HepG2 (cell line): ENCODE measurements around the gene MYO10. TPM values are rescaled to one million over a fixed set of nuclear protein-coding genes. Genes with fewer than 3 reads are reported as not detected.

Source experiments
- ATAC-seq: fragments of 200-7000 bp; cut with Tn5 transposase; 3 replicates; pipeline ENCODE4 v1.9.1; 2020; ENCODE audit warnings: mild to moderate bottlenecking, moderate library complexity
- BruUV-seq: library from RNA; stranded (reverse); fragments of 400-500 nt; replicated peaks from 2 replicates; lab custom pipeline; 2021; lab: Mats Ljungman, UMichigan
- CTCF ChIA-PET: fragments of 300-600 bp; formaldehyde crosslinking; extraction: SDS; loops from one replicate; lab custom pipeline; 2021; ENCODE audit warnings: low total read pairs, inconsistent platforms, low intra/inter-chr PET ratio; lab: Yijun Ruan, JAX
- POLR2A ChIA-PET: fragments of 350-600 bp; sonication (Branson Sonifier 250); formaldehyde crosslinking; loops from one replicate; lab custom pipeline; 2020; ENCODE audit warnings: antibody characterized with exemption, inconsistent platforms; lab: Yijun Ruan, JAX
- DNase-seq: peaks from one replicate; pipeline ENCODE4 v3.0.0-alpha.2; 2015; ENCODE audit warnings: low spot score
- FAIRE-seq: peaks from 3 replicates; lab custom pipeline; 2011; peaks lifted over from hg19 to GRCh38; lab: Jason Lieb, UNC
- H2AFZ ChIP-seq: one replicate; pipeline ENCODE4 v1.6.1; 2011; ENCODE audit warnings: low read length, inconsistent platforms
- H3K27ac ChIP-seq: fragments of 300-600 bp; 3 replicates; pipeline ENCODE4 v1.8.0; 2011; ENCODE audit warnings: mixed run types, mild to moderate bottlenecking, mixed read lengths, low read length, inconsistent platforms; ENCODE audit not compliant: insufficient read depth; ENCODE audit errors: extremely low read length
- H3K27me3 ChIP-seq, 2 experiments: fragments of 200-600 bp in 1 of 2; 2 replicates in 1 of 2; 3 replicates in 1 of 2; pipeline versions ENCODE4 v1.6.0 to v1.8.0; 2011; ENCODE audit warnings: low read length in 2 of 2, mild to moderate bottlenecking in 2 of 2, moderate library complexity in 2 of 2, inconsistent platforms in 1 of 2; ENCODE audit not compliant: insufficient read depth in 2 of 2, control insufficient read depth in 1 of 2
- H3K36me3 ChIP-seq, 2 experiments: fragments of 200-600 bp in 1 of 2; replicated peaks in 1 of 2; 2 replicates in 1 of 2; 3 replicates in 1 of 2; pipeline versions ENCODE4 v1.5.1 to v1.8.0; 2011; ENCODE audit warnings: low read length in 2 of 2, inconsistent platforms in 1 of 2; ENCODE audit not compliant: insufficient read depth in 2 of 2, control insufficient read depth in 1 of 2
- H3K4me1 ChIP-seq: 2 replicates; pipeline ENCODE4 v1.5.1; 2012; ENCODE audit warnings: low read length, inconsistent platforms; ENCODE audit not compliant: insufficient read depth
- H3K4me2 ChIP-seq: 2 replicates; pipeline ENCODE4 v1.6.0; 2011; ENCODE audit warnings: low read depth, low read length, inconsistent platforms
- H3K4me3 ChIP-seq, 3 experiments: fragments of 200-600 bp in 1 of 3; sonication (generic), shearing (Covaris generic) in 1 of 3; replicated peaks in 1 of 3; 2 replicates each; pipeline ENCODE4 v1.5.1; 2011 to 2016; ENCODE audit warnings: low read length in 3 of 3, inconsistent platforms in 2 of 3, low read depth in 2 of 3, mild to moderate bottlenecking in 2 of 3, control low read depth in 1 of 3, mixed read lengths in 1 of 3; ENCODE audit not compliant: insufficient read depth in 1 of 3
- H3K79me2 ChIP-seq: one replicate; pipeline ENCODE4 v1.6.1; 2011; ENCODE audit warnings: low read length, inconsistent platforms; ENCODE audit not compliant: insufficient read depth
- H3K9ac ChIP-seq: 2 replicates; pipeline ENCODE4 v1.6.0; 2011; ENCODE audit warnings: mild to moderate bottlenecking, low read depth, low read length, inconsistent platforms; ENCODE audit not compliant: insufficient read depth
- H3K9me3 ChIP-seq: 2 replicates; pipeline ENCODE4 v1.5.1; 2012; ENCODE audit warnings: mild to moderate bottlenecking, low read length
- H4K20me1 ChIP-seq: 2 replicates; pipeline ENCODE4 v1.6.0; 2011; ENCODE audit warnings: inconsistent platforms, mild to moderate bottlenecking, low read length, moderate library complexity; ENCODE audit not compliant: insufficient read depth
- CERS6 ChIP-seq: sonication (generic); formaldehyde crosslinking; IDR thresholded peaks from 2 replicates; pipeline ENCODE4 v1.5.0; 2020; ENCODE audit warnings: missing genetic modification reagents
- HNRNPUL1 ChIP-seq: fragments of 200-400 bp; formaldehyde crosslinking; IDR thresholded peaks from 2 replicates; pipeline ENCODE4 v1.6.1; 2017; ENCODE audit warnings: low read depth, mild to moderate bottlenecking, low read length, moderate library complexity
- KMT2B ChIP-seq: IDR thresholded peaks from 2 replicates; pipeline ENCODE4 v1.6.1; 2016; ENCODE audit warnings: missing genetic modification reagents, missing compliant biosample characterization
- LBX2 ChIP-seq: sonication (generic); formaldehyde crosslinking; IDR thresholded peaks from 2 replicates; pipeline ENCODE4 v1.5.0; 2020; ENCODE audit warnings: missing genetic modification reagents, mild to moderate bottlenecking, borderline replicate concordance
- NFKB2 ChIP-seq: sonication (generic); formaldehyde crosslinking; IDR thresholded peaks from 2 replicates; pipeline ENCODE4 v1.4.0; 2020; ENCODE audit warnings: missing genetic modification reagents, borderline replicate concordance
- PHF20 ChIP-seq: sonication (generic); formaldehyde crosslinking; IDR thresholded peaks from 2 replicates; pipeline ENCODE4 v1.5.0; 2020; ENCODE audit warnings: mild to moderate bottlenecking, missing genetic modification reagents
- SP1 ChIP-seq, 2 experiments: fragments of 450-650 bp in 1 of 2; sonication (generic) in 1 of 2; formaldehyde crosslinking in 1 of 2; IDR thresholded peaks; 2 replicates each; pipeline versions ENCODE4 v1.4.0 to v1.6.1; 2016 to 2020; ENCODE audit warnings: missing genetic modification reagents in 1 of 2
- ZFP90 ChIP-seq: sonication (generic); formaldehyde crosslinking; IDR thresholded peaks from 2 replicates; pipeline ENCODE4 v1.8.0; 2022; ENCODE audit warnings: missing genetic modification reagents, mild to moderate bottlenecking, inconsistent platforms, borderline replicate concordance
- ZNF280D ChIP-seq: sonication (generic); formaldehyde crosslinking; IDR thresholded peaks from 2 replicates; pipeline ENCODE4 v1.5.1; 2020; ENCODE audit warnings: mild to moderate bottlenecking, missing genetic modification reagents
- ZNF33A ChIP-seq: sonication (generic); formaldehyde crosslinking; IDR thresholded peaks from 2 replicates; pipeline ENCODE4 v1.5.1; 2020; ENCODE audit warnings: missing genetic modification reagents, mild to moderate bottlenecking, moderate library complexity, borderline replicate concordance
- ZNF367 ChIP-seq: sonication (generic); formaldehyde crosslinking; IDR thresholded peaks from 2 replicates; pipeline ENCODE4 v1.4.0; 2020; ENCODE audit warnings: missing genetic modification reagents, borderline replicate concordance
- ZNF740 ChIP-seq: sonication (generic); formaldehyde crosslinking; IDR thresholded peaks from 2 replicates; pipeline ENCODE4 v1.4.0; 2020; ENCODE audit warnings: missing genetic modification reagents
- ZNF777 ChIP-seq: sonication (generic); formaldehyde crosslinking; IDR thresholded peaks from 2 replicates; pipeline ENCODE4 v1.4.0; 2020; ENCODE audit warnings: missing genetic modification reagents
- ZNF790 ChIP-seq: sonication (generic); formaldehyde crosslinking; IDR thresholded peaks from 2 replicates; pipeline ENCODE4 v1.8.0; 2022; ENCODE audit warnings: missing genetic modification reagents, mild to moderate bottlenecking, borderline replicate concordance
- ZSCAN21 ChIP-seq: sonication (generic); formaldehyde crosslinking; IDR thresholded peaks from 2 replicates; pipeline ENCODE4 v1.8.0; 2022; ENCODE audit warnings: mild to moderate bottlenecking, missing genetic modification reagents, moderate library complexity, borderline replicate concordance
- WGBS: methylation state at CpG from one replicate; pipeline ENCODE4 v1.1.6; 2017; ENCODE audit warnings: low lambda C conversion rate; 5-methylcytosine and 5-hydroxymethylcytosine counted together
- in situ Hi-C: cut with HindIII; loops from 2 replicates; pipeline ENCODE4 v1.10.0; 2017; ENCODE audit warnings: low pct_unique_long_range_greater_than_20kb; ENCODE audit not compliant: extremely low pct_ligation_motif_present
- intact Hi-C: fragments of 100-400 bp; cut with micrococcal nuclease; formaldehyde crosslinking; loops from one replicate; pipeline ENCODE4 v1.10.0; 2022; ENCODE audit not compliant: unreplicated experiment
- polyA plus RNA-seq, 8 experiments: library from polyadenylated mRNA; depleted of rRNA in 3 of 8; stranded (reverse) in 7 of 8; unstranded in 1 of 8; fragments of >200 nt; fragmentation: Illumina TruSeq in 4 of 8; extraction: Trizol in 4 of 8; gene quantifications; 2 replicates each; pipeline versions ENCODE4 v1.2.1 to v1.2.3, GENCODE V29; 2011 to 2016; ENCODE audit warnings: low read depth in 4 of 8, missing spikeins in 1 of 8, mixed read lengths in 1 of 8; ENCODE audit not compliant: insufficient read depth in 1 of 8
- total RNA-seq, 5 experiments: library from RNA; depleted of rRNA; stranded (reverse); fragments of >200 nt; fragmentation: Illumina TruSeq; extraction: Trizol; gene quantifications; 2 replicates each; pipeline ENCODE4 v1.2.3, GENCODE V29; 2016; ENCODE audit warnings: low read depth in 1 of 5

The MYO10 gene
- total and polyA plus RNA-seq, 2 of the 13 experiments (the other 11 are each of a cell fraction or from before 2014, with no cell fraction given), result 4.5 to 14.0 TPM

GRCh38 chr5:16687898-16688297 is 248.2 kb downstream of the MYO10 start:
- Histone ChIP-seq H3K9me3 (no peaks in the 10 kb centered on the region), H3K27ac (no peak overlapping the region), H3K79me2 (no peaks in the 10 kb centered on the region), H2AFZ (no peak overlapping the region), H3K36me3 (peaks cover 19 to 66% of the 10 kb centered on the region in 2 experiments), H3K9ac (no peak overlapping the region), H3K4me3 (no peak overlapping the region), H3K4me2 (no peak overlapping the region), H4K20me1 (0 out of 2 replicates have a peak, but pooled peaks cover 3% of the 10 kb centered on the region), H3K27me3 (no peaks in the 10 kb centered on the region), H3K4me1 (no peaks in the 10 kb centered on the region)
- POLR2A ChIA-PET, result no interaction called here
- no peak for FAIRE-seq
- no peak for DNase-seq
- CTCF ChIA-PET, result no interaction called here
- BruUV-seq, result no TSS peak
- 83% methylated on average over 2 of the region's 2 CpGs for WGBS
- no peak for ATAC-seq
- intact Hi-C loops (no loop called here), in situ Hi-C loops (loop anchor here (5.0 kb wide), 1 partner anchor 89 kb away; no protein-coding TSS in a partner anchor)
- TF ChIP-seq ZNF367 (CRISPR knock-in tag) (no peak), NFKB2 (no peak), ZNF777 (CRISPR knock-in tag) (no peak), ZSCAN21 (no peak), ZNF33A (CRISPR knock-in tag) (no peak), ZFP90 (no peak)

- intact Hi-C loops (no loop called here), in situ Hi-C loops (loop anchor here (5.0 kb wide), 1 partner anchor 92 kb away; no protein-coding TSS in a partner anchor)
- Histone ChIP-seq H3K4me2 (no peak overlapping the region), H3K4me1 (no peaks in the 10 kb centered on the region), H3K36me3 (peaks cover 25 to 80% of the 10 kb centered on the region in 2 experiments), H2AFZ (no peak overlapping the region), H3K4me3 (no peak overlapping the region), H3K27ac (no peak overlapping the region), H3K9me3 (no peaks in the 10 kb centered on the region), H3K79me2 (no peaks in the 10 kb centered on the region), H3K9ac (no peak overlapping the region), H4K20me1 (no peaks in the 10 kb centered on the region), H3K27me3 (no peaks in the 10 kb centered on the region)
- no peak for FAIRE-seq
- no peak for DNase-seq
- POLR2A ChIA-PET, result no interaction called here
- CTCF ChIA-PET, result no interaction called here
- 87% methylated on average over 4 of the region's 4 CpGs for WGBS
- BruUV-seq, result no TSS peak
- no peak for ATAC-seq
- no peak for TF ChIP-seq PHF20
- TF ChIP-seq SP1 (IDR thresholded peaks at IDR 0.05), result no peak
- TF ChIP-seq SP1 (CRISPR knock-in tag; IDR thresholded peaks at IDR 0.05), result no peak
- TF ChIP-seq ZNF740 (CRISPR knock-in tag), result no peak
- no peak for TF ChIP-seq ZNF790
- TF ChIP-seq CERS6 (CRISPR knock-in tag), result no peak
- no peak for TF ChIP-seq LBX2 (CRISPR knock-in tag)
- no peak for TF ChIP-seq KMT2B
- no peak for TF ChIP-seq HNRNPUL1
- TF ChIP-seq ZNF280D (CRISPR knock-in tag), result no peak
These were observed 251.0 kb downstream of the MYO10 start for GRCh38 chr5:16685069-16685468.
